ENCODE results near the gene SH3GL1.

SH3GL1 gene

GRCh38 chr19:4405977-4406376 is 5.6 kb upstream of the SH3GL1 start:
- DNase-seq (ENCODE audit: insufficient read length, low spot score), result no peak

GRCh38 chr19:4403005-4403761 is 2.8 kb upstream of the SH3GL1 start:
- DNase-seq (ENCODE audit: insufficient read length, low spot score), result no peak
- no peak for TF ChIP-seq CTCF (IDR thresholded peaks at IDR 0.05; ENCODE audit: insufficient read depth, missing control alignments)
- no peak for FAIRE-seq

More at GRCh38 chr19:4405977-4406376, 5.6 kb upstream of the SH3GL1 start:
- TF ChIP-seq CTCF (IDR thresholded peaks at IDR 0.05; ENCODE audit: insufficient read depth, missing control alignments), result no peak
- no peak for FAIRE-seq

GRCh38 chr19:4402171-4403004 is 2.0 kb upstream of the SH3GL1 start, which contains the start of gene CHAF1A:
Gene CHAF1A, plus strand, starts transcription at chr19:4402640. Its CDS starts 123 bp downstream, at chr19:4402763.
- peak; percentile 97 for DNase-seq (ENCODE audit: insufficient read length, low spot score)
- no peak for TF ChIP-seq CTCF (IDR thresholded peaks at IDR 0.05; ENCODE audit: insufficient read depth, missing control alignments)
- FAIRE-seq, result peak; percentile 32

- FAIRE-seq (no peak), DNase-seq (ENCODE audit: insufficient read length, low spot score) (no peak)
- TF ChIP-seq CTCF (IDR thresholded peaks at IDR 0.05; ENCODE audit: insufficient read depth, missing control alignments), result no peak
Measured at GRCh38 chr19:4401769-4402170, 1.4 kb upstream of the SH3GL1 start.

- DNase-seq (ENCODE audit: insufficient read length, low spot score) (no peak), FAIRE-seq (no peak)
- TF ChIP-seq CTCF (IDR thresholded peaks at IDR 0.05; ENCODE audit: insufficient read depth, missing control alignments), result no peak
Measured at GRCh38 chr19:4399812-4400134, 574 bp downstream of the SH3GL1 start.

- no peak for DNase-seq (ENCODE audit: insufficient read length, low spot score)
- FAIRE-seq, result no peak
- no peak for TF ChIP-seq CTCF (IDR thresholded peaks at IDR 0.05; ENCODE audit: insufficient read depth, missing control alignments)
Measured at GRCh38 chr19:4396949-4397783, 3.2 kb downstream of the SH3GL1 start.

Data from D721Med (cell line).